IMR-90 (cell line): ENCODE data around the gene FOXF1. TPM values are rescaled to one million over a fixed set of nuclear protein-coding genes. Genes with fewer than 3 reads are reported as not detected.

Source experiments
- ATAC-seq: fragments of 200-7000 bp; cut with Tn5 transposase; 2 replicates; pipeline ENCODE4 v1.9.1; 2020; ENCODE audit warnings: low read depth, mild to moderate bottlenecking, moderate library complexity
- BruUV-seq: library from RNA; stranded (reverse); fragments of 400-500 nt; replicated peaks from 2 replicates; lab custom pipeline; 2021; lab: Mats Ljungman, UMichigan
- CTCF ChIA-PET: fragments of 300-600 bp; formaldehyde crosslinking; extraction: SDS; loops from one replicate; lab custom pipeline; 2021; ENCODE audit warnings: antibody characterized with exemption; lab: Yijun Ruan, JAX
- POLR2A ChIA-PET: fragments of 300-600 bp; sonication (Branson Sonifier 250); formaldehyde crosslinking; loops from one replicate; lab custom pipeline; 2022; ENCODE audit warnings: antibody characterized with exemption; ENCODE audit not compliant: unreplicated experiment; lab: Charles Lee
- DNase-seq: peaks from one replicate; pipeline ENCODE4 v3.0.0; 2013
- H2AFZ ChIP-seq: replicated peaks from 2 replicates; pipeline ENCODE3; 2013; ENCODE audit warnings: low read length, mild to moderate bottlenecking; ENCODE audit not compliant: poor library complexity
- H2AK5ac ChIP-seq: 2 replicates; pipeline ENCODE4 v1.6.1; 2013; ENCODE audit warnings: low read depth, low read length, inconsistent platforms
- H2AK9ac ChIP-seq: replicated peaks from 2 replicates; pipeline ENCODE3; 2013; ENCODE audit warnings: mild to moderate bottlenecking, low read depth, low read length, moderate library complexity; ENCODE audit not compliant: poor library complexity
- H2BK120ac ChIP-seq: 2 replicates; pipeline ENCODE4 v1.6.1; 2013; ENCODE audit warnings: low read depth, low read length, inconsistent platforms
- H2BK15ac ChIP-seq: 3 replicates; pipeline ENCODE4 v1.6.1; 2013; ENCODE audit warnings: low read depth, low read length, inconsistent platforms
- H2BK20ac ChIP-seq: 2 replicates; pipeline ENCODE4 v1.6.1; 2013; ENCODE audit warnings: low read depth, mild to moderate bottlenecking, inconsistent platforms, low read length, moderate library complexity
- H2BK5ac ChIP-seq: 2 replicates; pipeline ENCODE4 v1.6.1; 2013; ENCODE audit warnings: mild to moderate bottlenecking, low read depth, low read length, inconsistent platforms; ENCODE audit not compliant: poor library complexity, severe bottlenecking
- H3K14ac ChIP-seq: replicated peaks from 2 replicates; pipeline ENCODE4 v1.6.1; 2013; ENCODE audit warnings: low read depth, low read length, inconsistent platforms
- H3K18ac ChIP-seq: 2 replicates; pipeline ENCODE4 v1.6.1; 2013; ENCODE audit warnings: low read depth, low read length, control low read depth
- H3K23ac ChIP-seq: 2 replicates; pipeline ENCODE4 v1.6.1; 2013; ENCODE audit warnings: low read depth, low read length, inconsistent platforms
- H3K27ac ChIP-seq: 2 replicates; pipeline ENCODE4 v1.5.1; 2013; ENCODE audit warnings: mild to moderate bottlenecking, control low read depth, low read length; ENCODE audit not compliant: insufficient read depth
- H3K27me3 ChIP-seq: 2 replicates; pipeline ENCODE4 v1.6.1; 2013; ENCODE audit warnings: low read length; ENCODE audit not compliant: control insufficient read depth, insufficient read depth
- H3K36me3 ChIP-seq: 2 replicates; pipeline ENCODE4 v1.6.1; 2013; ENCODE audit warnings: low read length, mixed read lengths; ENCODE audit not compliant: control insufficient read depth, insufficient read depth
- H3K4ac ChIP-seq: 2 replicates; pipeline ENCODE4 v1.6.1; 2013; ENCODE audit warnings: low read depth, low read length, inconsistent platforms
- H3K4me1 ChIP-seq: 2 replicates; pipeline ENCODE4 v1.6.1; 2013; ENCODE audit warnings: low read length, mixed read lengths; ENCODE audit not compliant: control insufficient read depth, insufficient read depth
- H3K4me2 ChIP-seq: 2 replicates; pipeline ENCODE4 v1.6.1; 2013; ENCODE audit warnings: low read depth, mild to moderate bottlenecking, control low read depth, low read length, moderate library complexity
- H3K4me3 ChIP-seq: 2 replicates; pipeline ENCODE4 v1.5.1; 2013; ENCODE audit warnings: low read depth, mild to moderate bottlenecking, control low read depth, low read length, moderate library complexity; ENCODE audit not compliant: insufficient read depth
- H3K56ac ChIP-seq: 2 replicates; pipeline ENCODE4 v1.6.1; 2013; ENCODE audit warnings: low read length, inconsistent platforms; ENCODE audit not compliant: insufficient read depth; ENCODE audit errors: extremely low read depth
- H3K79me1 ChIP-seq, 2 experiments: 2 replicates each; pipeline ENCODE4 v1.6.1; 2013; ENCODE audit warnings: low read length in 2 of 2, inconsistent platforms in 1 of 2, low read depth in 1 of 2
- H3K9ac ChIP-seq: 2 replicates; pipeline ENCODE4 v1.6.1; 2013; ENCODE audit warnings: low read depth, low read length, control low read depth
- H3K9me1 ChIP-seq: 2 replicates; pipeline ENCODE4 v1.6.1; 2013; ENCODE audit warnings: low read length, inconsistent platforms; ENCODE audit not compliant: insufficient read depth
- H3K9me3 ChIP-seq: 2 replicates; pipeline ENCODE4 v1.6.1; 2013; ENCODE audit warnings: low read length; ENCODE audit not compliant: control insufficient read depth, insufficient read depth
- H4K20me1 ChIP-seq: 2 replicates; pipeline ENCODE4 v1.6.1; 2013; ENCODE audit warnings: low read length, inconsistent platforms; ENCODE audit not compliant: insufficient read depth
- H4K5ac ChIP-seq: 2 replicates; pipeline ENCODE4 v1.6.1; 2013; ENCODE audit warnings: mild to moderate bottlenecking, low read depth, low read length, control low read depth
- H4K8ac ChIP-seq, 2 experiments: 2 replicates each; pipeline ENCODE4 v1.6.1; 2013; ENCODE audit warnings: low read depth in 2 of 2, low read length in 2 of 2, control low read depth in 1 of 2, inconsistent platforms in 1 of 2
- H4K91ac ChIP-seq: 2 replicates; pipeline ENCODE4 v1.6.1; 2013; ENCODE audit warnings: low read depth, low read length, inconsistent platforms; ENCODE audit not compliant: insufficient read depth
- CEBPB ChIP-seq: IDR thresholded peaks from 2 replicates; pipeline ENCODE4 v1.6.1; 2012; ENCODE audit warnings: low read depth, low read length, improper control_type of control experiment
- FOS ChIP-seq: fragments of 150-350 bp; IDR thresholded peaks from 2 replicates; pipeline ENCODE4 v1.6.1; 2016; ENCODE audit warnings: low read depth, low read length
- MAZ ChIP-seq: IDR thresholded peaks from 2 replicates; pipeline ENCODE4 v1.6.1; 2012; ENCODE audit warnings: low read depth, mild to moderate bottlenecking, low read length, improper control_type of control experiment, moderate library complexity, borderline replicate concordance
- MXI1 ChIP-seq: IDR thresholded peaks from 2 replicates; pipeline ENCODE4 v1.6.1; 2012; ENCODE audit warnings: low read depth, mild to moderate bottlenecking, low read length, moderate library complexity, borderline replicate concordance
- NFE2L2 ChIP-seq: fragments of 150-350 bp; IDR thresholded peaks from 2 replicates; pipeline ENCODE4 v1.6.1; 2016; ENCODE audit warnings: low read depth, mild to moderate bottlenecking, low read length
- POLR2A ChIP-seq: IDR thresholded peaks from 2 replicates; pipeline ENCODE4 v1.6.1; 2012; ENCODE audit warnings: mild to moderate bottlenecking, low read depth, low read length
- RAD21 ChIP-seq: IDR thresholded peaks from 2 replicates; pipeline ENCODE4 v1.6.1; 2012; ENCODE audit warnings: low read length, improper control_type of control experiment
- RCOR1 ChIP-seq: IDR thresholded peaks from 2 replicates; pipeline ENCODE4 v1.6.1; 2012; ENCODE audit warnings: mild to moderate bottlenecking, low read length, improper control_type of control experiment; ENCODE audit not compliant: insufficient replicate concordance
- RFX5 ChIP-seq: IDR thresholded peaks from 2 replicates; pipeline ENCODE4 v1.8.0; 2012; ENCODE audit warnings: low read depth, mild to moderate bottlenecking, low read length, moderate library complexity
- SMC3 ChIP-seq: fragments of 150-350 bp; IDR thresholded peaks from 2 replicates; pipeline ENCODE4 v1.6.1; 2016; ENCODE audit warnings: low read depth, mild to moderate bottlenecking, antibody characterized with exemption, low read length, moderate library complexity
- WGBS, 2 experiments: methylation state at CpG; one replicate each; pipeline versions ENCODE4 v1.1.5 to v1.1.7; 2013; ENCODE audit warnings: missing lambda C conversion rate in 2 of 2; ENCODE audit not compliant: insufficient read length in 1 of 2; ENCODE audit errors: extremely low coverage in 2 of 2; 5-methylcytosine and 5-hydroxymethylcytosine counted together
- dilution Hi-C: fragments of 300-500 bp; cut with HindIII; formaldehyde crosslinking; loops from one replicate; pipeline ENCODE4 v1.14.3; 2018; ENCODE audit warnings: low sequenced_read_pairs; ENCODE audit not compliant: unreplicated experiment
- in situ Hi-C: fragments of 300-500 bp; cut with MboI; formaldehyde crosslinking; loops from 3 replicates; pipeline ENCODE4 v1.14.3; 2019; ENCODE audit warnings: low sequenced_read_pairs, inconsistent platforms, mixed read lengths
- intact Hi-C: fragments of 100-400 bp; cut with micrococcal nuclease; formaldehyde crosslinking; loops from 2 replicates; pipeline ENCODE4 v1.10.0; 2022
- polyA plus RNA-seq, 3 experiments: library from polyadenylated mRNA; depleted of rRNA; stranded (reverse); fragments of >200 nt; gene quantifications; 2 replicates each; pipeline ENCODE4 v1.2.3, GENCODE V29; 2012; ENCODE audit warnings: low replicate concordance in 1 of 3
- total RNA-seq: library from RNA; depleted of rRNA; stranded (reverse); fragments of >200 nt; gene quantifications from 2 replicates; pipeline ENCODE4 v1.2.3, GENCODE V29; 2012
- TF ChIP-seq, protein P1 (sequence below): fragments of 150-350 bp; IDR thresholded peaks from 2 replicates; pipeline ENCODE4 v1.6.1; 2016; ENCODE audit warnings: low read depth, mild to moderate bottlenecking, low read length, moderate library complexity, borderline replicate concordance
- TF ChIP-seq, protein P2 (sequence below): fragments of 150-350 bp; IDR thresholded peaks from 2 replicates; pipeline ENCODE4 v1.6.1; 2017; ENCODE audit warnings: mild to moderate bottlenecking, antibody characterized with exemption, low read length, low read depth

FOXF1 gene
- total and polyA plus RNA-seq, 2 of the 4 experiments (the other 2 are of a cell fraction), result 2.7 to 33.0 TPM

DNA sequence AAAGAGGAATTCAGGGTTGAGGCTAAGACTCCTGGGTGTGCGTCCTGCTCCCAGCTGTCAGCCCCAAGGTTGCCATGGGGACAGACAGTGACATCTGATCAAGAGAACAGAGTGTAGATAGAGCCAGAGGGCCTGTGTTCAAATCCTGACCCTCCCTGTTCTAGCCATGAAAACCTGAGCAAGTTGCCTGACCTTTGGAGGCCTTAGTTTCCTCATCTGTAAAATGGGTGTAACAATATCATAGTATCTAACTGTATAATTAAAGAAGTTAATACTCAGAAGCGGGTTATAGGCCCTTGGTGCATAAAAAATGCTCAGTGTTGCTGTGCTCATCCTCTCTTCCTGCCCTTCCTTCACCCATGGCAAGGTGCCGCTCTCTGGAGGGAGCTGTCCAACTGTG, 28.7 kb upstream of the FOXF1 start:
- H3K9me1 ChIP-seq, result peaks cover 53% of the 10 kb centered on the region
- intact Hi-C loops (no loop called here), in situ Hi-C loops (no loop called here), dilution Hi-C loops (no loop called here)
- peaks cover 46 to 96% of the 10 kb centered on the region in 2 experiments for H3K79me1 ChIP-seq
- H3K36me3 ChIP-seq, result peaks cover 68% of the 10 kb centered on the region
- no peak overlapping the region for H3K18ac ChIP-seq
- H3K9ac ChIP-seq, result no peak overlapping the region
- no TSS peak for BruUV-seq
- H2AK9ac ChIP-seq, result no peak overlapping the region
- no peak overlapping the region for H2BK20ac ChIP-seq
- no peak overlapping the region for H3K14ac ChIP-seq
- H3K27me3 ChIP-seq, result no peaks in the 10 kb centered on the region
- H3K27ac ChIP-seq, result no peak overlapping the region
- peaks cover 10% of the 10 kb centered on the region; the same call in 1 of the 2 replicates for H3K9me3 ChIP-seq
- H3K4ac ChIP-seq, result no peak overlapping the region
- H3K23ac ChIP-seq, result no peak overlapping the region
- H4K91ac ChIP-seq, result no peak overlapping the region
- DNase-seq (no peak), ATAC-seq (no peak)
- ChIA-PET CTCF (interaction anchor here (0.6 kb wide), 2 partner anchors 75 to 753 kb away, joined by 3 read pairs; no protein-coding TSS in a partner anchor), POLR2A (no interaction called here)
- H3K4me2 ChIP-seq, result no peak overlapping the region
- no peak overlapping the region for H3K4me3 ChIP-seq
- H2AK5ac ChIP-seq, result no peak overlapping the region
- no peak for TF ChIP-seq SMC3
- no peak for TF ChIP-seq MAZ
- no peak for TF ChIP-seq RAD21
- TF ChIP-seq, protein P1, sequence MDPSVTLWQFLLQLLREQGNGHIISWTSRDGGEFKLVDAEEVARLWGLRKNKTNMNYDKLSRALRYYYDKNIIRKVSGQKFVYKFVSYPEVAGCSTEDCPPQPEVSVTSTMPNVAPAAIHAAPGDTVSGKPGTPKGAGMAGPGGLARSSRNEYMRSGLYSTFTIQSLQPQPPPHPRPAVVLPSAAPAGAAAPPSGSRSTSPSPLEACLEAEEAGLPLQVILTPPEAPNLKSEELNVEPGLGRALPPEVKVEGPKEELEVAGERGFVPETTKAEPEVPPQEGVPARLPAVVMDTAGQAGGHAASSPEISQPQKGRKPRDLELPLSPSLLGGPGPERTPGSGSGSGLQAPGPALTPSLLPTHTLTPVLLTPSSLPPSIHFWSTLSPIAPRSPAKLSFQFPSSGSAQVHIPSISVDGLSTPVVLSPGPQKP, result no peak
- TF ChIP-seq NFE2L2, result no peak
- TF ChIP-seq, protein P2, sequence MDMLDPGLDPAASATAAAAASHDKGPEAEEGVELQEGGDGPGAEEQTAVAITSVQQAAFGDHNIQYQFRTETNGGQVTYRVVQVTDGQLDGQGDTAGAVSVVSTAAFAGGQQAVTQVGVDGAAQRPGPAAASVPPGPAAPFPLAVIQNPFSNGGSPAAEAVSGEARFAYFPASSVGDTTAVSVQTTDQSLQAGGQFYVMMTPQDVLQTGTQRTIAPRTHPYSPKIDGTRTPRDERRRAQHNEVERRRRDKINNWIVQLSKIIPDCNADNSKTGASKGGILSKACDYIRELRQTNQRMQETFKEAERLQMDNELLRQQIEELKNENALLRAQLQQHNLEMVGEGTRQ, result no peak
- TF ChIP-seq RFX5, result no peak
- TF ChIP-seq MXI1, result no peak
- no peak for TF ChIP-seq CEBPB
- TF ChIP-seq POLR2A, result no peak
- no peak for TF ChIP-seq FOS
- TF ChIP-seq RCOR1, result no peak
- no peak overlapping the region for H2AFZ ChIP-seq
- H4K8ac ChIP-seq, result no peak overlapping the region
- 100% methylated on average over 1 of the region's 3 CpGs; no CpG with 5 or more reads in 1 of the 2 experiments for WGBS, 2 experiments
- H2BK120ac ChIP-seq, result no peak overlapping the region
- H2BK15ac ChIP-seq, result no peak overlapping the region
- H2BK5ac ChIP-seq, result no peak overlapping the region
- H4K20me1 ChIP-seq, result peaks cover 90% of the 10 kb centered on the region
- H3K56ac ChIP-seq, result no peak overlapping the region
- no peak overlapping the region for H4K5ac ChIP-seq
- H3K4me1 ChIP-seq, result peaks cover 31% of the 10 kb centered on the region
